ENCODE measurements around the gene TTC33. TPM values are rescaled to one million over a fixed set of nuclear protein-coding genes. Genes with fewer than 3 reads are reported as not detected.
"Not testable (repeated sequence)": the region's sequence is repeated elsewhere in the genome, so short reads cannot be mapped to it uniquely, and the experiment has no call there.

Gene TTC33
- total and polyA plus RNA-seq, 7 donors, result 11.0 to 38.5 (median 25.3) TPM

DNA sequence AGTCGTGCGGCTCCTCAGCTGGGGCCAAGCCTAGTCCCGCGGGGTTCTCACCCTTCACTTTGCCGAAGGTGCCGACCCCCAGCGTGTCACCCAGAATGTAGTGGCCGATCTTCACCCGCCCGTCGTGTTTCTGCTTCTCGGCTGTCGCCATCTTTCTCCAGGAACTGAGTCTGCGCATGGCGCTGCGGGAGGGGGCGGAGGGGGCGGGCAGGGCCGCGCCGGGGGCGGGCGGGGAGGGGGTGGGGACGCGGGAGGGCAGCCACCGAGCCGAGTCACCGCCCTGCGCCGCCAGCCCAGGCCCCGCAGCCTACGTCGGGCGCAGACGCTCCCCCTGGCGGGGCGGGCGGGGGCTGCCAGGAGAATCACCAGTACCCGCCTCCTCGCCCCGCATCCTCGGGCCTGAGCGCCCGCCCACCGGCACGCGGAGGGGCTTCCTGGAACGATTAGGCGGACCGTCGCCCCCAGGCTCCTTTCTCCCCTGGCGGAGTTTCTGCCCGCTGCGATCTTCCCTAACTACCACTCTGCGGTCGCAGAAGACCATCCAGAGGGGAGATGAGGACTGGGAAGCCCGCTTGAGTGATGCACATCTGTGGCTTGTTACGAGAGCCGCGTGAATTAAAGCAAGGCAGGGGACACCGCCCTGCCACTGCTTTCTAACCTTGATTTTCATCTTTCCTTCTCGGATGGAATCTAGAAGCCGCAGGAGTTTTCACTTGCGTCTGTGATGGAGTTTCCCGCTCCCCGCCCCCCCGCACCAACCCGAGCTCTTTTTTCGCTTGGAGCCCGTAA, 42.4 kb upstream of the TTC33 start, which contains the start of gene PRKAA1:
Gene PRKAA1 (minus strand): TSS at position 363 of the 789 bp plus-strand sequence. CDS start 185 bp downstream, at position 178.
- ATAC-seq (peak; percentile 96 to 98 (median 97)), DNase-seq (peak; percentile 93 to 95)
- TF ChIP-seq, protein P1, sequence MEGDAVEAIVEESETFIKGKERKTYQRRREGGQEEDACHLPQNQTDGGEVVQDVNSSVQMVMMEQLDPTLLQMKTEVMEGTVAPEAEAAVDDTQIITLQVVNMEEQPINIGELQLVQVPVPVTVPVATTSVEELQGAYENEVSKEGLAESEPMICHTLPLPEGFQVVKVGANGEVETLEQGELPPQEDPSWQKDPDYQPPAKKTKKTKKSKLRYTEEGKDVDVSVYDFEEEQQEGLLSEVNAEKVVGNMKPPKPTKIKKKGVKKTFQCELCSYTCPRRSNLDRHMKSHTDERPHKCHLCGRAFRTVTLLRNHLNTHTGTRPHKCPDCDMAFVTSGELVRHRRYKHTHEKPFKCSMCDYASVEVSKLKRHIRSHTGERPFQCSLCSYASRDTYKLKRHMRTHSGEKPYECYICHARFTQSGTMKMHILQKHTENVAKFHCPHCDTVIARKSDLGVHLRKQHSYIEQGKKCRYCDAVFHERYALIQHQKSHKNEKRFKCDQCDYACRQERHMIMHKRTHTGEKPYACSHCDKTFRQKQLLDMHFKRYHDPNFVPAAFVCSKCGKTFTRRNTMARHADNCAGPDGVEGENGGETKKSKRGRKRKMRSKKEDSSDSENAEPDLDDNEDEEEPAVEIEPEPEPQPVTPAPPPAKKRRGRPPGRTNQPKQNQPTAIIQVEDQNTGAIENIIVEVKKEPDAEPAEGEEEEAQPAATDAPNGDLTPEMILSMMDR (IDR thresholded peaks at IDR 0.05), result peak; percentile 73
- Histone ChIP-seq H3K4me1 (peaks cover 12% of the 10 kb centered on the region), H3K9me3 (no peaks in the 10 kb centered on the region), H3K27me3 (ENCODE audit: insufficient read depth in 3 of 3, low read length in 2 of 3) (no peaks in the 10 kb centered on the region), H3K36me3 (ENCODE audit: insufficient read depth in 1 of 2, low read depth in 1 of 2) (no peaks in the 10 kb centered on the region), H3K27ac (peak within 1 kb of the TSS; percentile 79), H3K4me3 (peak within 1 kb of the TSS; percentile 89)
- WGBS, 3 donors, result 1% methylated on average over 51 to 70 of the region's 70 CpGs
- intact Hi-C loops (cut with DNase I), result no loop called here

- DNase-seq (peak; percentile 78 to 85), ATAC-seq (peak; percentile 72 to 80 (median 72))
- Histone ChIP-seq H3K4me1 (peaks cover 12% of the 10 kb centered on the region), H3K27me3 (ENCODE audit: insufficient read depth in 3 of 3, low read length in 2 of 3) (no peaks in the 10 kb centered on the region), H3K36me3 (ENCODE audit: insufficient read depth in 1 of 2, low read depth in 1 of 2) (no peaks in the 10 kb centered on the region), H3K4me3 (peak overlapping the region; percentile 89), H3K27ac (peak overlapping the region; percentile 79), H3K9me3 (no peaks in the 10 kb centered on the region)
- TF ChIP-seq, protein P1 (IDR thresholded peaks at IDR 0.05), result no peak
- intact Hi-C loops (cut with DNase I), result loop anchor here in 1 of 2 donors (1.0 kb wide), 1 partner anchor 38 kb away; the partner anchor contains the start of gene RPL37
- 1% methylated on average over 41 to 56 of the region's 56 CpGs for WGBS, 3 donors
Observed at GRCh38 chr5:40797273-40798011, 41.7 kb upstream of the TTC33 start.

DNA sequence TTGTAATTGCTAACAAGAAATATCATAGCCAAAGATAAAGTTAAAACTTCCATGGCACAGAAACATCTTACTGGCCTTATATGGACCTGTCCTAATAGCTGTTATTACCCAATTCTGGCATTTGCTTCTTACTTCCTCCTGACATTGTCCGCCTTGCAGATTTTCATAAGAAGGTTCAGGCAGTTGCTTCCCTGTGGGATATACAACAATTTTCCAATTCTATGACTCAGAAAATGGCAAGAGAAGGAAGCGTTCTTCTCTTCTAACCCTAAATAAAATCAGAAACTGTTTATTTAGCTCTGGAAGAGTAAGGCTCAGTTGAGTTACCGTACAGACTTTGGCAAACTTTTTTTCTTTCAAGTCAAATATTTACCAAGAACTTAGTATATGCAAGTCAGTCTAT, 40.7 kb upstream of the TTC33 start:
- WGBS, 3 donors, result 42 to 60% (median 48%) methylated on average over 3 of the region's 3 CpGs
- ATAC-seq, result no peak

GRCh38 chr5:40794877-40795276, 39.1 kb upstream of the TTC33 start:
- not testable (repeated sequence) for ATAC-seq

More for the DNA sequence above, 40.7 kb upstream of the TTC33 start:
- Histone ChIP-seq H3K9me3 (no peaks in the 10 kb centered on the region), H3K27ac (peak overlapping the region; percentile 79), H3K27me3 (ENCODE audit: insufficient read depth in 3 of 3, low read length in 2 of 3) (no peaks in the 10 kb centered on the region), H3K4me1 (peaks cover 19% of the 10 kb centered on the region), H3K4me3 (peak overlapping the region; percentile 89), H3K36me3 (ENCODE audit: insufficient read depth in 1 of 2, low read depth in 1 of 2) (no peaks in the 10 kb centered on the region)
- TF ChIP-seq, protein P1 (IDR thresholded peaks at IDR 0.05), result no peak
- intact Hi-C loops (cut with DNase I), result no loop called here
- DNase-seq, result no peak

DNA sequence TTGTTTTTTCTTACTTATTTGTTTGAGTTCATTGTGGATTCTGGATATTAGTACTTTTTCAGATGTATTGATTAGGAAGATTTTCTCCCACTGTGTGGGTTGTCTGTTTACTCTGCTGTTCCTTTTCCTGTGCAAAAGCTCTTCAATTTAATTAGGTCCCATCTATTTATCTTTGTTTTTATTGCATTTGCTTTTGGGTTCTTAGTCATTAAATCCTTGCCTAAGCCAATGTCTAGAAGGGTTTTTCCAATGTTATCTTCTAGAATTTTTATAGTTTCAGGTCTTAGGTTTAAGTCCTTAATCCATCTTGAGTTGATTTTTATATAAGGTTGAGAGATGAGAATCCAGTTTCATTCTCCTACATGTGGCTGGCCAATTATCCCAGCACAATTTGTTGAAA, 38.6 kb upstream of the TTC33 start:
- H3K27ac ChIP-seq; H3K4me3 ChIP-seq; H3K9me3 ChIP-seq; H3K36me3 ChIP-seq (ENCODE audit: insufficient read depth in 1 of 2, low read depth in 1 of 2); intact Hi-C loops (cut with DNase I); H3K27me3 ChIP-seq (ENCODE audit: insufficient read depth in 3 of 3, low read length in 2 of 3); DNase-seq; ATAC-seq: not testable (repeated sequence)
- H3K4me1 ChIP-seq, result peaks cover 26% of the 10 kb centered on the region

More at GRCh38 chr5:40794877-40795276, 39.1 kb upstream of the TTC33 start:
- H3K4me3 ChIP-seq; H3K27ac ChIP-seq; DNase-seq; intact Hi-C loops (cut with DNase I); H3K27me3 ChIP-seq (ENCODE audit: insufficient read depth in 3 of 3, low read length in 2 of 3); H3K36me3 ChIP-seq (ENCODE audit: insufficient read depth in 1 of 2, low read depth in 1 of 2); H3K9me3 ChIP-seq: not testable (repeated sequence)
- 94 to 96% (median 96%) methylated on average over 3 of the region's 3 CpGs for WGBS, 3 donors
- H3K4me1 ChIP-seq, result peaks cover 23% of the 10 kb centered on the region

DNA sequence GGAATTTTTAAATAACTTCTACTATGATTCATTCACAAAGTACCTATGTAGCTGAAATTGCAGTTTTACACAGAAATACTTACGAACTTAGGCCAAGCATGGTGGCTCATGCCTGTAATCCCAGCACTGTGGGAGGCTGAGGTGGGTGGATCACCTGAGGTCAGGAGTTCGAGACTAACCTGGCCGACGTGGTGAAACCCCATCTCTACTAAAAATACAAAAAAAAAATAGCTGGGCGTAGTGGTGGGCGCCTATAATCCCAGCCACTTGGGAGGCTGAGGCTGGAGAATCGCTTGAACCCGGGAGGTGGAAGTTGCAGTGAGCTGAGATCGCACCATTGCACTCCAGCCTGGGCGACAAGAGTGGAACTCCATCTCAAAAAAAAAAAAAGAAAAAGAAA, 36.9 kb upstream of the TTC33 start:
- H3K9me3 ChIP-seq; H3K36me3 ChIP-seq (ENCODE audit: insufficient read depth in 1 of 2, low read depth in 1 of 2); H3K27ac ChIP-seq; H3K4me3 ChIP-seq; intact Hi-C loops (cut with DNase I); DNase-seq; ATAC-seq; H3K27me3 ChIP-seq (ENCODE audit: insufficient read depth in 3 of 3, low read length in 2 of 3): not testable (repeated sequence)
- H3K4me1 ChIP-seq, result peaks cover 30% of the 10 kb centered on the region
- 94 to 98% (median 95%) methylated on average over 10 of the region's 10 CpGs for WGBS, 3 donors

All from psoas muscle (tissue), 8 donors.